Psoas muscle (tissue), 8 donors: ENCODE measurements around the gene TMEM174. TPM values are rescaled to one million over a fixed set of nuclear protein-coding genes. Genes with fewer than 3 reads are reported as not detected.
A peak's percentile ranks its signal among the peaks of the same experiment; 100 is the strongest.

Source experiments
- ATAC-seq, 4 donors: fragments of 200-7000 bp; cut with Tn5 transposase; one replicate each; pipeline ENCODE4 v1.9.1; 2020; ENCODE audit warnings: moderate library complexity in 3 of 4, mild to moderate bottlenecking in 2 of 4
- DNase-seq, 2 donors: peaks; one replicate each; pipeline ENCODE4 v3.0.0-alpha.2; 2020
- H3K27ac ChIP-seq: fragments of 200-600 bp; one replicate; pipeline ENCODE4 v1.8.0; 2022
- H3K27me3 ChIP-seq, 3 donors: fragments of 200-600 bp in 1 of 3; one replicate each; pipeline versions ENCODE4 v1.6.1 to v1.8.0; 2013 to 2022; ENCODE audit warnings: low read length in 2 of 3, mild to moderate bottlenecking in 2 of 3, moderate library complexity in 1 of 3; ENCODE audit not compliant: insufficient read depth in 3 of 3
- H3K36me3 ChIP-seq, 2 donors: fragments of 200-600 bp in 1 of 2; one replicate each; pipeline versions ENCODE4 v1.6.1 to v1.8.0; 2013 to 2022; ENCODE audit warnings: low read depth in 1 of 2, mild to moderate bottlenecking in 1 of 2, moderate library complexity in 1 of 2; ENCODE audit not compliant: insufficient read depth in 1 of 2
- H3K4me1 ChIP-seq: fragments of 200-600 bp; one replicate; pipeline ENCODE4 v1.8.0; 2022
- H3K4me3 ChIP-seq: fragments of 200-600 bp; one replicate; pipeline ENCODE4 v1.8.0; 2022; ENCODE audit warnings: mild to moderate bottlenecking
- H3K9me3 ChIP-seq: fragments of 200-600 bp; one replicate; pipeline ENCODE4 v1.8.0; 2022
- WGBS, 3 donors: extraction: QIAGEN DNeasy Blood & Tissue Kit; methylation state at CpG; one replicate each; pipeline versions ENCODE4 v1.1.6 to v1.1.7; 2013; 5-methylcytosine and 5-hydroxymethylcytosine counted together
- intact Hi-C, 2 donors: fragments of 100-400 bp; cut with DNase I; formaldehyde crosslinking; loops; one replicate each; pipeline versions ENCODE4 v1.11.0 to v1.14.2; 2022
- polyA plus RNA-seq, 3 donors: library from polyadenylated mRNA; stranded (reverse); fragments of 200-250 nt; gene quantifications; one replicate each; pipeline ENCODE4 v1.2.3, GENCODE V29; 2013
- total RNA-seq, 4 donors: library from RNA; stranded (reverse); fragmentation: NEBNext Ultra II Directional in 2 of 4; extraction: Animal tissue kit (Norgen Biotek cat#: 25700) in 2 of 4; gene quantifications; one replicate each; pipeline versions ENCODE4 v1.2.1 to v1.2.4, GENCODE V29; 2021 to 2023
- TF ChIP-seq, protein P1 (sequence below): fragments of 200-600 bp; IDR thresholded peaks from one replicate; pipeline ENCODE4 v1.8.0; 2022; ENCODE audit warnings: antibody characterized with exemption
- donor health status: healthy with polysubstance abuse.
- donor health status: DM: no; HTN: no; CAD: no; lungs with moderate emphysema.
- donor health status: Bipolar disorder and iron deficiency.
- donor health status: healthy.
- donor health status: DM: yes; HTN: yes; CAD: no.
- donor health status: DM: no; HTN: no; CAD: no.
- donor health status: DM: no; HTN: no; CAD: no.
- donor health status: DM: yes; HTN: yes; CAD: no.

TMEM174 gene
- total and polyA plus RNA-seq, 7 donors: not detected

GRCh38 chr5:73179730-73180129, 6.7 kb downstream of the TMEM174 start:
- no peaks in the 10 kb centered on the region for H3K36me3 ChIP-seq
- DNase-seq: no peak
- intact Hi-C loops: loop anchor here in 1 of 2 donors (10.0 kb wide), 1 partner anchor 495 kb away; no protein-coding TSS in a partner anchor
- no peaks in the 10 kb centered on the region for H3K9me3 ChIP-seq
- peaks cover 0 to 9% (median 2%) of the 10 kb centered on the region in 3 donors for H3K27me3 ChIP-seq
- H3K4me3 ChIP-seq: no peak overlapping the region
- TF ChIP-seq, protein P1, sequence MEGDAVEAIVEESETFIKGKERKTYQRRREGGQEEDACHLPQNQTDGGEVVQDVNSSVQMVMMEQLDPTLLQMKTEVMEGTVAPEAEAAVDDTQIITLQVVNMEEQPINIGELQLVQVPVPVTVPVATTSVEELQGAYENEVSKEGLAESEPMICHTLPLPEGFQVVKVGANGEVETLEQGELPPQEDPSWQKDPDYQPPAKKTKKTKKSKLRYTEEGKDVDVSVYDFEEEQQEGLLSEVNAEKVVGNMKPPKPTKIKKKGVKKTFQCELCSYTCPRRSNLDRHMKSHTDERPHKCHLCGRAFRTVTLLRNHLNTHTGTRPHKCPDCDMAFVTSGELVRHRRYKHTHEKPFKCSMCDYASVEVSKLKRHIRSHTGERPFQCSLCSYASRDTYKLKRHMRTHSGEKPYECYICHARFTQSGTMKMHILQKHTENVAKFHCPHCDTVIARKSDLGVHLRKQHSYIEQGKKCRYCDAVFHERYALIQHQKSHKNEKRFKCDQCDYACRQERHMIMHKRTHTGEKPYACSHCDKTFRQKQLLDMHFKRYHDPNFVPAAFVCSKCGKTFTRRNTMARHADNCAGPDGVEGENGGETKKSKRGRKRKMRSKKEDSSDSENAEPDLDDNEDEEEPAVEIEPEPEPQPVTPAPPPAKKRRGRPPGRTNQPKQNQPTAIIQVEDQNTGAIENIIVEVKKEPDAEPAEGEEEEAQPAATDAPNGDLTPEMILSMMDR: no peak
- no peak overlapping the region for H3K27ac ChIP-seq
- H3K4me1 ChIP-seq: no peaks in the 10 kb centered on the region
- peak in 2 of 4 donors; percentile 42 to 55 for ATAC-seq
- WGBS, 3 donors: 24 to 37% (median 35%) methylated on average over 3 of the region's 3 CpGs

- DNase-seq: no peak
- H3K4me3 ChIP-seq: no peak overlapping the region
- H3K9me3 ChIP-seq: no peaks in the 10 kb centered on the region
- H3K4me1 ChIP-seq: no peaks in the 10 kb centered on the region
- H3K27me3 ChIP-seq: peaks cover 0 to 9% (median 2%) of the 10 kb centered on the region in 3 donors
- no peak for ATAC-seq
- H3K27ac ChIP-seq: no peak overlapping the region
- intact Hi-C loops: loop anchor here in 1 of 2 donors (10.0 kb wide), 1 partner anchor 496 kb away; no protein-coding TSS in a partner anchor
- H3K36me3 ChIP-seq: no peaks in the 10 kb centered on the region
- TF ChIP-seq, protein P1: no peak
These were observed 7.6 kb downstream of the TMEM174 start for GRCh38 chr5:73180566-73180965.

- Histone ChIP-seq H3K9me3 (no peaks in the 10 kb centered on the region), H3K4me3 (no peak overlapping the region), H3K36me3 (no peaks in the 10 kb centered on the region), H3K27me3 (peaks cover 0 to 9% (median 0%) of the 10 kb centered on the region in 3 donors), H3K4me1 (no peaks in the 10 kb centered on the region), H3K27ac (no peak overlapping the region)
- intact Hi-C loops: loop anchor here in 1 of 2 donors (10.0 kb wide), 1 partner anchor 498 kb away; no protein-coding TSS in a partner anchor
- DNase-seq (no peak), ATAC-seq (no peak)
- TF ChIP-seq, protein P1: no peak
These were observed 9.3 kb downstream of the TMEM174 start for GRCh38 chr5:73182307-73182706.

DNA sequence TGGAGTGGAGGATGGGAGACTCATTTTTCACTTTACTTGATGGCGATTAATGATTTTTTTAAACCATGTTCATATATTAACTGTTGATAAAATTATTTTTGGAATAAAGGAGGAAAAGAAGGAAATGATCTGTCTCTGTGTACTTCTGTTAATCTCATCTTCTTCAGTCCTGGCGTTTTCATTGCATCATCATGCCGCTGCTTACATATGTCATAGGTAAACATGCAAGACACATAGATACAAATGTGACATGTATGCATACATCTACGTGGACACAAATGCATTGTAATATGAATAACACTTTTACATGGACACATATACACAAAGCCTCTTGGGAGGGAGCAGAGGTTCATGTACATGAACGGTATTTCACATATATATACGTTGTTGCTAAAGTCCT, 10.0 kb downstream of the TMEM174 start:
- TF ChIP-seq, protein P1: no peak
- H3K4me1 ChIP-seq: no peaks in the 10 kb centered on the region
- H3K27ac ChIP-seq: no peak overlapping the region
- H3K9me3 ChIP-seq: no peaks in the 10 kb centered on the region
- H3K4me3 ChIP-seq: no peak overlapping the region
- intact Hi-C loops: loop anchor here in 1 of 2 donors (10.0 kb wide), 1 partner anchor 498 kb away; no protein-coding TSS in a partner anchor
- no peaks in the 10 kb centered on the region for H3K36me3 ChIP-seq
- no peak for DNase-seq
- H3K27me3 ChIP-seq: peaks cover 0 to 9% (median 0%) of the 10 kb centered on the region in 3 donors
- ATAC-seq: no peak
- WGBS, 3 donors: 57 to 68% (median 57%) methylated on average over 6 of the region's 6 CpGs

DNA sequence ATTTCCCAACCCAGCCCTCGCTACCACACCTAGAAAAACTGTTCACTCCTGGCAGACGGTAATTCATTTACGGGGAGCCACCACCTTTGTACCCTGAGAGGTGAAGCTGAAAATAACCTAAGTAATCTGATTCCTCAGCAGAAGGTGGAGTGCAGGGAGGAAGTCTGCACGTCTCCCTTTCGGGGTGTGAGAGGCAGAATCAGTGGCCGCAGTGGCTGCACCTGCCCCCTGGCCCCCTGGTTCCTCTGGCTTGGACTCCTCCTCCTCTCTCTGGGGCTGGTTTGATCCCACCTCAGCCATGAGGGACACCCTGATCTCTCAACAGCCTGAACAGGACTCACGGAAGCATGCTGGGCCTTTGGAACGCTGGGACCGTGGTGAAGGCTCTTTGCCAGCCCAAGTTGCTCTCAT, 10.5 kb downstream of the TMEM174 start:
- Histone ChIP-seq H3K36me3 (no peaks in the 10 kb centered on the region), H3K4me3 (no peak overlapping the region), H3K27ac (no peak overlapping the region), H3K4me1 (no peaks in the 10 kb centered on the region), H3K27me3 (peaks cover 0 to 9% (median 0%) of the 10 kb centered on the region in 3 donors), H3K9me3 (no peaks in the 10 kb centered on the region)
- DNase-seq: no peak
- 40 to 50% (median 41%) methylated on average over 9 of the region's 9 CpGs for WGBS, 3 donors
- intact Hi-C loops: loop anchor here in 1 of 2 donors (10.0 kb wide), 1 partner anchor 499 kb away; no protein-coding TSS in a partner anchor
- TF ChIP-seq, protein P1: no peak
- no peak for ATAC-seq
